GM10847 (cell line): ENCODE measurements around the gene AMOTL1.

Experiments
- POLR2A ChIP-seq: IDR thresholded peaks from 2 replicates; pipeline ENCODE4 v1.6.1; 2011; ENCODE audit not compliant: insufficient read length; ENCODE audit errors: extremely low read depth

AMOTL1 gene

DNA sequence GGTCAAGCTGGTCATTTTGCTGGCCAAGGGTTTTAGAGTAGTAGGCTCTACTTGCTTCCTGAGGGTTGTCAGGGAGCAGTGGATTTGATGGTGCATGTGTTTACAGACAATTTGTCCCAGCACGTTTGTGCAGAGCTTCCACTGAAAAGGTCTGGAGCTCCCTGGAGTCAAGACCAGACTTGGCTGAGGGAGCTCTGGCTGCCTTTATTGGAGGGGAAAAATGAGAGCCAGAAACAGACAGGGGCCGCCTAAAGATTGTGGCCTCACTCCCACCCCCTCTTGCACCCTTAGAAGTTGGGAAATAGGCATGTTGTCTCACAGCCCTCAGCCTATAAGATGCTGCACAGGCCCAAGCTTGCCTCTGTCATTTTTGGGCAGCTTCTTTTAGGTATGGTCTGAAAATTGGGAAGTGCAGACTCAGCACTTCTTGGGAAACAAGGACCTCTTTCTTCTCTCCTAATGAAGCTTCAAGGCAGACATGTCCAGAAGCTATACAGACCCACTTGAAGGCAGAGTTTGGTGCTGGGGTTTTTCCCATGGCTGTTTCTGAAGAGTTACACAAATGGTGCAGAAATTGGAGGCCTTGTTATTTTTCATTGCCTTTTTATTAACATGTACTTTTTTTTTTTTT, 55.1 kb downstream of the AMOTL1 start:
- no peak for TF ChIP-seq POLR2A

DNA sequence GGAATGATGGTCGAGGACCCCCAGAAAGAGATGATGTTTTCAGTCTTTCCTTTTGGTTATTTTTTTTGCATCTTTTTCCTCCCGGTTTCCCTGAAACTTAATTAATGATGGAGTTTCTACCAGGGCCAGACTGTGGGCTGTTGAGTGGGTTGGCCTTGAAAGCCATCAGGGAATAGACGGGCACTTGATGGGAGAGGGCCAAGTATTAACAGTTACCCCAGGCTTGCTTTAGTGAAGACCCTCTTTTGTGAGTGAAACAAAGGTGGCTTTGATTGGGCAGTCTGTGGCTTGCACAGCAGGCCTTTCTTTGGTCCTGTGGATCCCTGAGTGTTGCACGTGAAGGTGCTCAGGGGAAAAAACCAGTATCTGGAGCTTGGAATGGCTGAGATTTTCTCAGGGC, 56.9 kb downstream of the AMOTL1 start:
- no peak for TF ChIP-seq POLR2A

DNA sequence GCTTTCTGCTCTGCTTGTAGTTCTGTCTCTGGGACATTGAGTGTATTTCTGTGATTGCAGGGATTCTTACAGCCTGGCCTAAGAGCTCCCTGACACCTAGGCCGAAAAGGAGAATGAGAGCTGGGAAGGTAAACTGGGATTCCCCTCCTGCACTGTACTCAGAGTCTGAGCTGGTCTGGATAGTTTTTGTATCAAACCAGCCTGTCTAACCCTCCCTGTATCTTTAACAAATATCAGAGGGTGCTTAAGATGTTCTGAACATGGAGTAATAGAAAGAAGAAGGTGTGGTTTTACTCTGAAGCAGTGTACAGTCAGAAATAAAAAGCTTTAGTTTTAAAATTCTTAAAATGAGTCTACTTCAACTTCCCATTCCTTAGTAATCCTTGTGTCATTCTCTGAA, 57.3 kb downstream of the AMOTL1 start:
- TF ChIP-seq POLR2A: no peak

DNA sequence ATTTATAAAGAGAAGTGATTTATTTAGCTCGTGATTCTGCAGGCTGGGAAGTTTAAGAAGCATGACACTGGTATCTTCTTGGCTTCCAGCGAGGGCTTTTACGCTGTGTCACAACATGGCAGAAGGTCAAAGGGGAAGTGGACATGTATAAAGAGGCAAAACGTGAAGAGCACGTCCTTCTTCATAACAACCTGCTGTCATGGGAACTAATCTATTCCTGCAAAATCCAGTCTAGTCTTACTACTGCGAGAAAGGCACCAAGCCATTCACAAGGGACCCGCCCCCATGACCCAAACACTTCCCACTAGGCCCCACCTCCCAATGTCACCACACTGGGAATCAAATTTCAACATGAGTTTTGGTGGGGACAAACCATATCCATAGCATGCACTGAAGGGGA, 58.3 kb downstream of the AMOTL1 start:
- no peak for TF ChIP-seq POLR2A

DNA sequence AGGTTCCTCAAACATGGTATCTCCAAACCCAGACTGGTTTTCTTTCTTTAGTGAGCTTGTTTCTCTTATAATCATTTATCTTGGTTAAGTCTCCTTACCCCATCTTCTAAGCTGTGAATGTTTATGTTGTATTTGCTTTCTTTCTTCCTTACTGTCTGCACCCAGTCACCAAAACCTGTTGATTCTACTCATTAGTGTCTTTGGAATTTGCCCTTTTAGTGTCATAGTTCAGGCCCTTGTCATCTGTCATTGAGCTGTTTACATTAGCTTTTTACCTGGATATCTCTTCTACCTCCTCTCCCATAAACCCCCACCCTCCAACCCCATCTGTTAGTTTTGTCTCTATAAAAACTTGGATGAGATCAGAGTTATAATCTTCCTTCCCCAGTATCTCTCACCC, 59.9 kb downstream of the AMOTL1 start:
- no peak for TF ChIP-seq POLR2A

DNA sequence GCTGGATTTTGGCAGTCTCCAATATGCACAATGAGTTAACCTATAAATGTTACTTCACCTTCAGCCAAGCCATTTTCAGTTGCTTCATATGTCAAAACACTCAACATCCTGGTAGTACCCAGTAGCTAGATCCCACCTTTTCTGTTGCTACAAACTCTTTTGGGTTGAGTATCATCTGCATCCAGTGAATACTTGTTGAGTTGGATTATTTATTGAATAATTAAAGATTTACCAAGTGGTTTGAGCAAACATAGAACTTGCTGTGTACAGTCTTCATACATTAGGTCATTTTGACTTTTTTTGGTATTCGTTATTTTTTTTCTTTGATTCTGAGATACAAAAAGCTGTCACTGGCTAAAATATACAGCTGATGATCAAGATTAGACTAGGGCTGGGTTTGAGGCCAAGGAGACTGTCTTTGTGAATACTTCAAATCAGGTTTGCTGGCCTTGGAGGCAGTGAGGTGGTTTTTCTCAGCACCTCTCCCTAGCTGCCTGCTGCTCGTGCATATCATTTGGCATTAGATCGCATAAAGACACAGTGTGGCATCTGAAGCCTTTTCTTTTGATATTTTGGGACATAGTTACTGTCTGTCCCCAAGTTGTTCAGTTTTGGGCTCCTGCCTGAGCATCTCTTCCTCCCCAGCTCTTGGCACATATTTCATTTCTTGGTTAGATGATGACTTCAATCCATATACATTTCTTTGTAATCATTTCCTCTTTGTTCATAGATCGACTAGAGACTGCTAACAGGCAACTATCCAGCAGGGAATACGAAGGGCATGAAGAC, 62.8 kb downstream of the AMOTL1 start:
- TF ChIP-seq POLR2A: no peak

DNA sequence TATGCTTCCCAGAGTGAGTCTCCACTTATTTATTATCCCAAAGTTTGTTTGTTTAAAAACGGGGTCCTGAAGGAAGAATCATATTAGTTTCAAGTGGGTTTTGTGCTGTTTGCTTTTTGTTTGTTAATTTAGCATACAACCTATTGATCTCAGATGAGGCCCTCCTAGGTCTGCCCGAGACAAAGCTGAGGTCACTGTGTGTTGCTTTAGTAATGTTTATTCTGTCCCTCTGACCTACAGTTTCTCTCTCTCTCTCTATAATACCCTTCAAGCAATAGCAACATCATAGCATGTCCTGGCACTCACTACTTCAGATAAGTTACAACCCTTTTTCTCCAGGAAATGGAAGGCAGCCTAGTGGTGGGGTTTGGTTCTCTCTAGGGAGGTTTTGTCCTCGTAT, 63.4 kb downstream of the AMOTL1 start:
- TF ChIP-seq POLR2A: no peak

DNA sequence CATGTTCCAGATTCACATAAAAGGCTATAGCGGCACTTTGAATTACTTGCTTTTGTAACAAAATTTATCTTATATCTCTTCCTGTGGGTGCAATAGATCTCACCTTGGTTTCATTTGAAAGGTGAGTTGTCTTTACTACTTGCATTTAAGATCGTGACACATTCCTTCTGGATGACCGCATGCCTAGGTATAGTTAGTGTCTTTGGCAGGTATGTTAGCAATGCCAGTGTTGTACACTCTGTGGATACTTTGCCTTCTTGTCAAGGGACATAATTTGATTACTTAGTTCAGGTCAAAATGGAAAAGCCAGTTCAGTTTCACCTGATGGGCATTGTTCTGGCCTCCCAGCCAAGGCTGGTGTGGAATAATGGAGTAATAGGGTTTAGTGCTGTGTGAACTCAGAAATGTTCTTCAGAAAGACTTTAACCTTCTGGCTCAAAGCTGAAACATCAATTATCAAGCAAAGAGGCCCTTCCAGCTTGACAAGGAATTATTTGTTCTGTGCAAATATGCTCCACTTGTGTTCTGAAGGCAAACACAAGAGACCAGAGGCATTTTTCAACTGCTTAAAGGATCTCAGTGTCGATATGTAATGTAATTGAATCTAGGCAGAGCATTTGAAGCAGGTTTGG, 64.6 kb downstream of the AMOTL1 start:
- no peak for TF ChIP-seq POLR2A

DNA sequence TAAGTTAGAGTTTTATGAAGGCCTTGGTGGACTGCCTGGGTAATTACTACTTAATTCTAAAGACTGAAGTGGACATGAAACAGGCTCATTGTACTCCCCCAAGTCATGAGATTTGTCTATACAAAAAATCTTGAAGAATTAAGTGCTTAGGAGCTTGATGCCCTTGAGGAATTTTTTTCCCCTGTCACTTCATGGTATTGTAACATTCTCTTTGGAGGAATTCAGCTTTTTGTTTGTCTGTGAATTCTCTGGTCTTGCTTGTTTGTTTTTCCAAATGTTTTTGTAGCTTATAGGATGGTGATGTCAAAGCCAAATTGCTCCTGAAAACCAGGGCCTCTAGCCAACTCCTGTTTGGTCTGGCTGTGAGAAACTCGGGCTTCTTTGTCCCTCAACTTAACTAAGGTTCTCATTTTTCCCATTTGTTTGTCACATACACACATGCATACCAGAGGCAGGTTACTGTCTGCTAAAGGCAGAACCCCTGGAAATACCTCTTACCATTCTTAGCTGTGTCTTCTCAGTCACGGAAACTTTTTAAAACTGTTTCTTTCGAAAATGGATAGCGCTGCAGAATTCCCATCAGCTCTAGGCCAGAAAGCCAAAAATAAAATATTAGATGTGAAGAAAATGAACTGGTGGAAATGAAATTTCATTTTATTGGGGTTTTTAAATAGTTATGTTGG, 66.9 kb downstream of the AMOTL1 start:
- TF ChIP-seq POLR2A: no peak

DNA sequence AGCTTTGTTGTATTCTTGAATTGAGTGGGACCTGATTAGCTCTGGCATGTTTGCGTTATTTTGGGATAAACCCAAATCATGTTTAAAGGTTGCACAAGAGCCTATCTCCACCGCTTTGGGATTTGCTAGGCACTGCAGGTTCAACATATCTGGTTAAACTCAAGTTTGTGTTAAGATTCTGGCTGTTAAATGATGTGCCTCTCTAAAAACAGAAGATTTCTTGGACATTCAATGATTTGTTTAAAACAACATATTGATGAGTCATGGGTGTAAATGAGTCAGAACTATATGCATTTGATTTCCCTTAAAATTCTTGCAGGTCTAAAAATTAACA, 67.4 kb downstream of the AMOTL1 start:
- no peak for TF ChIP-seq POLR2A

DNA sequence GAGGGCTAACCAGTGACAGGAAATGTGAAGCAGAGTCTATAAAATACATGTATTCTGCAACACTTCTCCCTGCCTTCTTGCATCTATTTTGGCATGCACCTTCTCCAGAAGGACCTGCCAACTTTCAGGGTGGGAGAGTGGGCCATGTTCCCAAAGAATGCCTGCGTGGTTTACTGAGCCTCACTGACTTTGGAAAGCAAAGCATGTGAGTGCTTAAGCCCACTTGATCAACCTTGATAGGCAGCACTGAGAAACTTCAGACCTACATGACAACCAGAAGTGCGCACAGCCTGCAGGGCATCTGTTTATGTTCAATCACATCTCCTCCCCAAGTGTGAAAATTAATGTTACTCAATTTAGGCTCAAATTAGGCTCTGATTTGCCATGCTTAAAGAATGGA, 69.2 kb downstream of the AMOTL1 start:
- no peak for TF ChIP-seq POLR2A

DNA sequence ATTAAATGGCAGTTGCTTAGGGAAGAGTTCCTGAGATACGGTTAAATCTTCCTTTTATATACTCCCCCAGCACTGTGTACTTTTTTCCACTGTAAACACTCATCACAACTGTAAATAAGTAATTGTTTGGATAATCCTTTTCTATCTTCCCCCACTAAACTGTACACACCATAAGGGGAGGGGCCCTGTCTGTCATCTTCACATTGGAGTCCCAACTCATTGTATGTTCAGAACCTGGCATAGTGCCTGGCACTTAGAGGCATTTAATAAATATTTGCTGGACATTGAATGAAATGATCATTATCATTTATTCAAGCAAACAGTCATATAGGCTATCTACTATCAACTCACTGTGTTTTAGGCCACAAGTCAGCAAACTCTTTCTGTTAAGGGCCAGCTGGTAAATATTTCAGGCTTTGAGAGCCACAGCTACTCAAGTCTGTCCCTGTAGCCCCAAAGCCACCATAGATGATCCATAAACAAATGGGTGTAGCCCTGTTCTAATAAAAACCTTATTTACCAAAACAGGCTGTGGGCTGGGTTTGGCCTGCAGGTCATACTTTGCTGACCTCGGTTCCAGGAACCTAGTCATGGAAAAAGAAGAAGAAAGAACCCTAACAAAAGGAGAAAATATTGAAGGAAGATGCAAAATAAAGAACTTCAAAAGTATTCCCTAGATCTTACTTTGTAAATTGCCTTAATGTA, 70.0 kb downstream of the AMOTL1 start:
- TF ChIP-seq POLR2A: no peak

DNA sequence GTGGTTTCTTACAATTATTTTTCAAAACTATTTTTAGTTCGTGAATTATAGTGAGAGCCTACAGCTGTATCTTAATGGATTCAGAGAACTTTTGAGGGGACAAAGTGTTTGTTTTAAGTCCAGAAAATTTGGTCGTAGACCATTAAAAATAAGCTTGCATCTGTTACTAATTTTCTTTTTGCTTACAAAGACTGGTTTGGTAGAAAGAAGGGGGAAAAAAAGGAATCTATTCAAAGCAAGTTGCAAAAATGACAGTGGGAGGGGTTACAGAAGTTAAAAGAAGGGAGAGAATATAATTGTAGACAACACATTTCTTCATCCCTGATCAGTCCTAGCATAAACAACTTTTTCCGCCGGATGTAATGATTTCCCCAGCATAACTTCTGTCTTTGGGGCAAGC, 72.1 kb downstream of the AMOTL1 start:
- TF ChIP-seq POLR2A: no peak

DNA sequence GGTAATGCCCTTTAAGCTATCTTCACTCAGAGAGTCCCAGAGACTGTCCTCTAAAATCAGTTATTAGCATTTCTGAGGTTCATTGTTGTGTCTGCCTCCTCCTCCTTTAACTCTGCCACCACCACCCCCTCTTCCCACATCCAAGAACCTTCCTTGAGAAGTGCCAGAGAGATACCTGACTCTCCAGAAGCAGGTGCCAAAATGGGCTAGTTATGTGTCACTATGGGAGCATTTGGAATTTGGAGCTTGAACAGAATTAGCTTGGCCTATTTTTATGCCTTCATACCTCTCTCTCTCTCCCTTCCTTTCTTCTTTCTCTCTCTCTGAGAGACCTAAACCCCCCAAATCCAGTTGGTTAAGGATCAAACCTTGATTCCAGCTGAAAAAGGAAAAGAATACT, 75.9 kb downstream of the AMOTL1 start:
- no peak for TF ChIP-seq POLR2A

DNA sequence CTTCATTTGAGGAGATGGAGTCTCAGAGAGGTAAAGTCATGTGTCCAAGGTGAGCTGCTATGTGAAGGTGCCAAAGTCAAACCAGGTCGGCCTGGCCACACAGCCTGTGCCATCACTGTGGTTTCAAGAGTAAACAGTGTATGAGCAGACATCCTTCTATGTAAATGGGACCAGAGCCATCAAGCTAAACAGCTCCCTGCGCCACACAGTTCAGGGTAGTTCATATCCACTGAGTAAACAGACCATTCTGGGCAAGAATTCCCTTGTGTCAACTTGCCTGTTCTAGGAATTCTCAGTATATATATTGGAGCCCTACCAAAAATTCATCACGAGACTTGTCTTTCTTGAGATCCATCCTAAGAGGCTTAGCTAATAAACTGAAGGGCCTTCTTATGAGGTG, 77.5 kb downstream of the AMOTL1 start:
- no peak for TF ChIP-seq POLR2A

DNA sequence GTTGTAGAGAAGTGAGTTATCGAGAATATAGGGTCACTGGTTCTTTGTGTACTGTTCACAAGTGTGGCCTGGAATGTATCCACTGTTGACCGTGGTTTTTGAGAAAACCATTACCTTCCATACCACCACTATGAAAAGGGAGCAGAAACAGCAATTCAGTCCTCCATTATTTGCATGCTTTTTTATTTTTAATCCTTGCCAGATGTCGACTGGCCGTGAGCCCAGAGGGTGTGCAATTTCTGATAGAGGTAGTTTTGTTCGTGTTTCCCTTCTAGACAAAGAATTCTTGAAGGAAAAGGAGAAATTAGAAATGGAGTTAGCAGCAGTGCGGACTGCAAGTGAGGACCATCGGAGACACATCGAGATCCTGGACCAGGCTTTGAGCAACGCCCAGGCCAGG, 81.7 kb downstream of the AMOTL1 start:
- TF ChIP-seq POLR2A: no peak
